ENCODE results near the gene PLPP7. TPM values are rescaled to one million over a fixed set of nuclear protein-coding genes. Genes with fewer than 3 reads are reported as not detected.
A peak's percentile ranks its signal among the peaks of the same experiment; 100 is the strongest.

PLPP7 gene
- total RNA-seq, 1 donor from 2014 or later: 5.4 TPM

- Histone ChIP-seq H3K79me2 (ENCODE audit: low read depth) (no peaks in the 10 kb centered on the region), H3K9me3 (ENCODE audit: low read depth) (no peaks in the 10 kb centered on the region), H3K27ac (no peak overlapping the region), H3F3A (ENCODE audit: low read depth) (peaks cover 4% of the 10 kb centered on the region), H3K4me1 (peaks cover 5% of the 10 kb centered on the region), H3K9ac (no peak overlapping the region), H3K36me3 (no peaks in the 10 kb centered on the region), H3K27me3 (no peaks in the 10 kb centered on the region), H2AFZ (replicated peaks) (no peak overlapping the region), H4K20me1 (ENCODE audit: low read depth) (no peaks in the 10 kb centered on the region), H3K4me3 (no peak overlapping the region), H3K4me2 (no peak overlapping the region)
- Mint-ChIP-seq H3K27me3 (ENCODE audit: insufficient read depth, low read depth) (peaks cover 2% of the 10 kb centered on the region), H3K4me3 (no peak overlapping the region), H3K36me3 (peaks cover 1% of the 10 kb centered on the region), H3K27ac (no peak overlapping the region), H3K4me1 (peaks cover 12% of the 10 kb centered on the region), H3K9me3 (no peaks in the 10 kb centered on the region)
- TF ChIP-seq EZH2phosphoT487 (IDR thresholded peaks at IDR 0.05) (no peak), CTCF (IDR thresholded peaks at IDR 0.05) (no peak), EZH2 (IDR thresholded peaks at IDR 0.05) (no peak)
- no peak for DNase-seq (ENCODE audit: low spot score)
Observed at GRCh38 chr9:131307974-131308373, 18.5 kb downstream of the PLPP7 start.

GRCh38 chr9:131308452-131308851 is 18.9 kb downstream of the PLPP7 start:
- Mint-ChIP-seq H3K4me3 (peak overlapping the region; percentile 16), H3K4me1 (peaks cover 12% of the 10 kb centered on the region), H3K27me3 (ENCODE audit: insufficient read depth, low read depth) (peaks cover 2% of the 10 kb centered on the region), H3K36me3 (peaks cover 1% of the 10 kb centered on the region), H3K9me3 (peaks cover under 1% of the 10 kb centered on the region), H3K27ac (peak overlapping the region; percentile 53)
- Histone ChIP-seq H3K4me1 (peaks cover 5% of the 10 kb centered on the region), H3F3A (ENCODE audit: low read depth) (peaks cover 4% of the 10 kb centered on the region), H3K4me2 (no peak overlapping the region), H3K36me3 (no peaks in the 10 kb centered on the region), H2AFZ (replicated peaks) (no peak overlapping the region), H3K27me3 (no peaks in the 10 kb centered on the region), H3K9me3 (ENCODE audit: low read depth) (no peaks in the 10 kb centered on the region), H3K27ac (no peak overlapping the region), H3K9ac (no peak overlapping the region), H4K20me1 (ENCODE audit: low read depth) (no peaks in the 10 kb centered on the region), H3K79me2 (ENCODE audit: low read depth) (no peaks in the 10 kb centered on the region), H3K4me3 (no peak overlapping the region)
- no peak for TF ChIP-seq EZH2 (IDR thresholded peaks at IDR 0.05)
- no peak for TF ChIP-seq EZH2phosphoT487 (IDR thresholded peaks at IDR 0.05)
- no peak for TF ChIP-seq CTCF (IDR thresholded peaks at IDR 0.05)
- no peak for DNase-seq (ENCODE audit: low spot score)

GRCh38 chr9:131308906-131309529 is 19.5 kb downstream of the PLPP7 start:
- H3K4me3 Mint-ChIP-seq: no peak overlapping the region

More at GRCh38 chr9:131308906-131309529, 19.5 kb downstream of the PLPP7 start:
- Mint-ChIP-seq H3K4me1 (peaks cover 12% of the 10 kb centered on the region), H3K27ac (no peak overlapping the region), H3K36me3 (peaks cover 1% of the 10 kb centered on the region), H3K27me3 (ENCODE audit: insufficient read depth, low read depth) (peaks cover 2% of the 10 kb centered on the region), H3K9me3 (peaks cover 2% of the 10 kb centered on the region)
- Histone ChIP-seq H3K4me2 (no peak overlapping the region), H3K27me3 (no peaks in the 10 kb centered on the region), H4K20me1 (ENCODE audit: low read depth) (no peaks in the 10 kb centered on the region), H2AFZ (replicated peaks) (no peak overlapping the region), H3K4me3 (no peak overlapping the region), H3K4me1 (peaks cover 5% of the 10 kb centered on the region), H3K36me3 (no peaks in the 10 kb centered on the region), H3K9ac (no peak overlapping the region), H3K27ac (no peak overlapping the region), H3F3A (ENCODE audit: low read depth) (peaks cover 4% of the 10 kb centered on the region), H3K9me3 (ENCODE audit: low read depth) (no peaks in the 10 kb centered on the region), H3K79me2 (ENCODE audit: low read depth) (no peaks in the 10 kb centered on the region)
- DNase-seq (ENCODE audit: low spot score): no peak
- TF ChIP-seq EZH2 (IDR thresholded peaks at IDR 0.05): no peak
- no peak for TF ChIP-seq CTCF (IDR thresholded peaks at IDR 0.05)
- TF ChIP-seq EZH2phosphoT487 (IDR thresholded peaks at IDR 0.05): no peak

All from neural progenitor cell (in vitro differentiated cells).